Measurements from ENCODE around the gene EMC1.
"Not testable (repeated sequence)": the region's sequence is repeated elsewhere in the genome, so short reads cannot be mapped to it uniquely, and the experiment has no call there.

EMC1 gene

GRCh38 chr1:19260211-19261138 lies 9.2 kb upstream of the EMC1 start:
- DNase-seq = no peak

DNA sequence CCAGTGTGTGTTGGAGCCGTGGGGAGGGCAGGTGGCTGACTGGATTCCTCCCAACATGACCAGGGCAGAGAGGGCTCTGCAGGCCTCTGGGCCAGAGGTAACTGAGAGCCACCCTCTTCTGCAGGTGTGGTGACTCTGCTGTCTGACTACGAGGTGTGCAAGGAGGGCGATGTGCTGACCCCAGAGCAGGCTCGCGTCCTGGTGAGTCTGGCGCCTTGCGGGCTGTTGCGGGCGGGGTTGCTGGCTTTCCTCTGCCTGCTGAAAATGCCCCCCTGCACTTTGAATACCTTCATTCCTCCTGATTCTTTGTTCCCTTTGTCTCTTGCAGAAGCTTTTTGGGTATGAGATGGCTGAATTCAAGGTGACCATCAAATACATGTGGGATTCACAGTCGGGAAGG lies 7.0 kb upstream of the EMC1 start:
- DNase-seq = no peak

- no peak for DNase-seq
Measured at GRCh38 chr1:19257178-19257914, 6.0 kb upstream of the EMC1 start.

DNA sequence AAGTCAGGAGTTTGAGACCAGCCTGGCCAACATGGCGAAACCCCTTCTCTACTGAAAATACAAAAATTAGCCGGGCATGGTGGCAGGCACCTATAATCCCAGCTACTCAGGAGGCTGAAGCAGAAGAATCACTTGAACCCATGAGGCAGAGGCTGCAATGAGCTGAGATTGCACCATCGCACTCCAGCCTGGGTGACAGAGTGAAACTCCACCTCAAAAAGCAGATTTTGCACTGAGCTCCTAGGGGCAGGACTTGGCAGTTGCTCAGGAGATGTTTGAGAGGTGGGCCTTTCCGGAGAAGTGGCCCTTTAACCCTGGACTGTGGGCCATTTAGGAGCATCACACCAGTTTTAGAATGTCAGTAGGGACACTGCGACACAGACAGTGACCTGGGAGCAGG lies 5.0 kb upstream of the EMC1 start:
- DNase-seq = not testable (repeated sequence)

DNA sequence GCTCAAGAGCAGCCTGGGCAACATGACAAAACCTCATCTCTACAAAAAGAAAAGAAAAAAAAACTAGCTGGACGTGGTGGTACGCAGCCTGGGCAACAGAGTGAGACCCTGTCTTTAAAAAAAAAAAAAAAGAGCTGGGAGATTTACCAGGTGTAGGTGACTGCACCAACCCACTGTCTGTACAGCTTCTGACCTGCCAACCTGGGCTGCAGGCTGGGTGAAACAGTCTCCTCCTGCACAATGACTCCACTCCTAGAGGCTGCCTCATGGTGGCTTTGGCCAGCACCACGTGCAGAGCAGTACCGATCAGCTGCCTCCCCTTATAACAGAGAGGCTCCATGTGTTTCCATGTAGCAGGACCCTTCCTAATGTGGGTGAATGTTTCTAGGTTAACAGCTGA lies 4.0 kb upstream of the EMC1 start:
- no peak for DNase-seq

GRCh38 chr1:19254416-19254815 lies 3.1 kb upstream of the EMC1 start:
- no peak for DNase-seq

GRCh38 chr1:19250629-19251304 lies 557 bp downstream of the EMC1 start:
- DNase-seq = no peak

DNA sequence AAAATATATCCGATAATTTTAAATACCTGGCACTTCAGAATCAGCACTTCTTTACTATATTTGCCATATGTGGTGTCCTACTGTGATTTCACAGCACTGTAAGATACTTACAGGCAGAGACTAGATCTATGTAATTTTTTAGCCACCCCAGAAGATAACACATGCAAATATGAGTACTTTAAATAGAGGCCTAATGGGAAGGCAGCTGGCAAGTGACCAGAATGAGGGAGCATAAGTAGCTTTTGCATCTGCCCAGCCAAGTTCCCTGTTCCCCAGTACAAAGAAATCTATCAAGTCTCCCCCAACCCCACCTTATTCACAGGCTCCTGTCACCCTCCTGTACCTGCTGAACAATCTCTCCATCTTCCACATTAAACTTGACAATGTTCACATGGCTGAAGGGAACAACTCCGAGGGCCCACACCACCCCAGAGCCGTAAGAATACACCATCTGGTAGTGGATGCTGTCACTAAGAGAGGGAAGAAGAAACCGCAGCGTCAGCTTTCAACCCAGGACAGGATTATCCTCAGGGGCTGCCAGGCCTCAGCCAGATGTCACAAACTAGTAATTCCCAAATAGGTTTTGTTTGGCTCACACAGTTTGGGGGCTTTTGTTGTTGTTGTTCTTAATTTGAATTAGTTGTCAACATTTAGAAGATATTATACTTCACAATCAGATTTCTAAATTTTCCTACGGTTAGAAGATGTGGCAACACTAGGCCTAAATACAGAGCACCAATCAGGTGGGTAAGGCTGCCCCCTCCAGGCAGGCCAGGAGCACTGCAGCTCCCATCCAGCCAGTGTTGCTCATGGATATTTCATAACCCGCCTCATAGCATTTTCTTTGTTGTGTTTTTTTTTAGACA lies 10.4 kb downstream of the EMC1 start:
- DNase-seq = peak; percentile 67

DNA sequence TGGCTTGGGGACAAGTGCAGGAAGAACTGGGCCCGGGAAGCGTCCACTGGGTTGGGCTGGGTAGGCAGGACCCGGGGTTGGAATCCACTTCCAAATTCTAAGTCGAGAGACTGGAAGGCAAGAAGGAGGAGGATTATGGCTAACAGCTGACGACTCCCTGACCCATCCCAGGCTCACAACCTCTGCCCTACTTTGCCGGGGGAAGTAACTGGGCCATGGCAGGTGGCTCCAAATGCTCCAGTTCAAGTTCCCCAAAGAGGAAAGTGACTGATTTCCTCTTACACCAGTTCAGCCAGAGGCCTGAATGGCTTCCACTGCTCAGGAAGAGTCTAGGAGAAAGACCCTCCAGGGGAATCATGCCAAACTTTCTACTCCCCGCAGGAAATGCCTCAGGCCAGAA lies 11.4 kb downstream of the EMC1 start:
- no peak for DNase-seq

- DNase-seq = no peak
Measured at GRCh38 chr1:19234224-19234623, 17.1 kb downstream of the EMC1 start.

DNA sequence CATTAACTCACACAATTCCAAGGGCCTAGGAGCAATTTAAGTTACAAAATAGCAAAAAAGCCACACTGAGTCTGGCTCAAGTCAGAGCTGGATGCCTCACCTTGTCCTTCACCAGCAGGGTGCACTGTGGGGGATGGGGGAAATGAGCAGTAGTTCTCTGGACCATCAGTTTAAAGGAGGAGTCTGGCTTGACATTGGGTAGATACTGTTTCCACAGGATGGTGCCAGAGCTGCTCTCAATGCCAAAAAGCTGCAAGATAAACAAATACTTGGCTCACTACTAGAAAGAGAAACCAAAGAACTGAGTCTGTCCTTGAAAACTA lies 18.8 kb downstream of the EMC1 start:
- no peak for DNase-seq

GRCh38 chr1:19231736-19232523 lies 19.4 kb downstream of the EMC1 start:
- DNase-seq = not testable (repeated sequence)

GRCh38 chr1:19229828-19230325 lies 21.4 kb downstream of the EMC1 start:
- no peak for DNase-seq

- no peak for DNase-seq
Measured at GRCh38 chr1:19229229-19229628, 22.1 kb downstream of the EMC1 start.

DNA sequence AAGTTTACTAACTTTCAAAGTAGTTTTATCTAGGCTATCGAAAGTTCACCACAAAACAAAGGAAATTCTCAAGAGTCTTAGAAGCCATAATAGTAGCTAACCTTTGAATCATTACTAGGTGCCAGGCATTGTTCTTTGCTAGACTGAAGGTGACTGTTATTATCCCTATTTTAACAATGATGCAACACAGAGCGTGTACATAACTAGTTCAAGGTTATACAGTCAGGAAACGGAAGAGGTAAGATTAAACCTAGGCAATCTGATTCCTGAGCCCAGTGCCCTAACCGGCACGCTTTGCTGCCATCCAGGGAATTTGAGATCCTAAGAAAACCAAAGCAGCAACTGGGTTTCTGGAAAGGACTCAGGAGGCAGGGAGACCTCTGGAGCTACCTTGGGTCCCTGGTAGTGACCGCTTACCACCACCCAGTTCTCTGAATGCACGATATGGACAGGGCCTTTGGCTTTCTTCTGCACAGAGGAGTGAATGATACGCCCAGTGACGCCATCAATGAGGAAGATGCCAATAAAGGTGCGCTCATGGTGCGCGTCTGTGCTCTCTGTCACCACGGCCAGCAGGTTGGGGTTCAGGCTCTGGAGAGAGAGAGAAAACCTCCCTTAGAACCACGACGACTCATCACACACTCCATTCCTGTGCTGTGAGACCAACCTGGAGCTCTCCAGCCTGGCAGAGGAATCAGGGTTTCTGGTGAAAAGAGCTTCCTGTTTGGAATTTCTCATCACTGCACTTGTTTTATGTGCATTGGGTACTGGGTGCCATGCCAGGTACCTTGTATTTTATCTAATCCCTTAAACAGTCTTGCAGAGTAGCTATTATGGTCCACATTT lies 28.1 kb downstream of the EMC1 start:
- no peak for DNase-seq

DNA sequence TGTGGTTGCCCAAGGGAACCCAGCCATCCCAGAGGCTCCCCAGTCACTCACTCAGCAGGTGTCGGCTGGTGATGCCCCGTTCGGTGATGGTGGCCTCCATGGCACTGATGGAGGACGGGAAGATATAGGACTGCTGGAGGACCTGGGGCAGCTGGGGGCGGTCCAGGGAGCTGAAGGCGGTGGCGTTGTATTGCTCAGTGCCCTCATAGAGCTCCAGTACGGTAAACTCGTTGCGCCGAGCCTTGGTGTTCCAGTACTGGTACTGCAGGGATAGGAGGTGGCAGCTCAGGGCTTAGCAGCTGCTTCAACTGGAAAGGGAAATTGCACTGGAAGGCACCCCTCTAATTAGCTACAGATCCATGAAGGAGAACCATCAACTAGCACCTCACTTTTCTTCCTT lies 28.8 kb downstream of the EMC1 start:
- no peak for DNase-seq

DNA sequence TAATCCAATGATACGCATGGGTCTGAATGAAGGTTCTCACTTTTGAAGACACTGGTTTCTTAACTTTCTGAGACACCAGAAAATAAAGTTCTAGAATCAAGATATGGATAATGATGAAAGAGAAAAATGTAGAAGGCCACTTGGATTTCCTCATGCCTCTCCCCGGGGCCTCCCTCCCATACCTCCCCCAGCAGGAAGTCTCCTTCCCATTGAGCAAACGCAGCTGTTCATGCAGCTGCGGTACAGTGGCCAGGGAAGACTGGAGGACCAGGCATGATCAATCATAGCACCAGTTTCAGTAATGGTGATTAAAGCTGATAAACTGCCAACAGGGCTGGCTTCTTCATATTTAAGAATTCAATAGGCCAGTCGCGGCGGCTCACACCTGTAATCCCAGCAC lies 30.3 kb downstream of the EMC1 start:
- DNase-seq = no peak

DNA sequence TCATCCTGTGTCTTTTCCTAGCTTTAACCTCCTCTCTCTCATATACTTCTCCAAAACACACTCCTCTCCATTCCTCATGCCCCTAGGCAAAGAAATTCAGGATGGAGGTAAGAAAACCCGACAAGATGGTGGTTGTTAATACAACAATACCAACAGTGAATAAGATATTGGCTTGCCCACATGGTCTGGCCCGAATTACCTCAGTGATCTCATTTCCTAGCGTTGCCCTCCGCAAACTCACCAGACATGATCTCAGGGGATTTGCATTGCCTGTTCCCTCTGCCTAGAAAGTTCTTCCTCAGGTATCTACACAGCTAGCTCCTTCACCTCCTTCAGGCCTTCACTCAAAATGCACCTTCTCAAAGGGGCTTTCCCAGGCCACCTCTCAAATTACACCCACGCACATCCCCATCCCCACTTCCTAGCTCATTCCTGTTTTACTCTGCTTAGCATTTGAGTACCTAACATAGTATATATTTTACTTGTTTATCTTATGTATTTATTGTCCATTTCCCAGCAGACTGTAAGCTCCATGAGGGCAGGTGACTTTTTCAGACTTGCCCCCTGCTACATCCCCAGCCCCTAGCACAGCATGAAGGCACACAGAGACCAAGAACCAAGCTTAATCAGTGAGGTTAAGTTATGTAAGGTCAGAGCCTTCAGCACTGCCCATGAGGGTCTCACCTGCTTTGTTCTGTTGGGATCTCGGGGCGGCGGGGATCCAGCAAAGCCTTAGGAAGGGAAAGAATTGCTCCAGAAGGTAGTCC lies 31.1 kb downstream of the EMC1 start:
- no peak for DNase-seq

DNA sequence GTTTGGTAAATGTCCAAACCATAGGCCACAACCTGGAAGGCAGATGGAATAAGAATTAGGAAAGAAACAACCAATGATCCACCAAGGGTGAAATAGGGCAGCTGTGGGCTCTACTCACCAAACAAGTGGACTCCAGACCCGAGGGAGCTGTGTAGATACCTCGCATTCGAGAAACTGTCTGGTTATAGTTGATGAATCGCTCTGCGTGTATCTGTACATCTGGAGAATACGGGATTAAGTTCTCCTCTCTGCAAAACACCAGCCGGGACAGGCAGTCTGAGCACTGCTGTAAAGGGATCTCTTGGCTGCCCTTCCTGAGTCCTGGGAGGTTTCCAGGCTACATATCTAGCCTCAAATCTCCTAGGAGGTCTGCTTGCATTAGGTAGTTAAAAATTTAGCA lies 31.9 kb downstream of the EMC1 start:
- DNase-seq = no peak

DNA sequence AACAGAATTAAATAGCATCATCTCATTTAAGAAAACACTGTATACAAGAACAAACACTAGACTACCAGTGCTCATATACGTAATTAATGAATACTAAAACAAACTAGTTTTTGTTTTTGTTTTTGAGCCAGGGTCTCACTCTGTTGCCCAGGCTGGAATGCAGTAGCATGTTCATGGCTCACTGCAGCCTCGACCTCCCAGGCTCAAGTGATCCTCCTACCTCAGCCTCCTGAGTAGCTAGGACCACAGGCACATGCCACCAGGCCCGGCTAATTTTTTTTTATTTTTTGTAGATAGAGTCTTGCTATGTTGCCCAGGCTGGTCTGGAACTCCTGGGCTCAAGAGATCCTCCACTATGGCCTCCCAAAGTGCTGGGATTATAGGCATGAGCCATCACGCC lies 34.7 kb downstream of the EMC1 start:
- not testable (repeated sequence) for DNase-seq

Data from NCI-H1694 treated with DMSO at 0.1 percent for 48 hours (cell line).